OCI-M2 (cell line): ENCODE measurements around the gene NKD2.
"Not testable (repeated sequence)": the region's sequence is repeated elsewhere in the genome, so short reads cannot be mapped to it uniquely, and the experiment has no call there.

Experiments
- DNase-seq: peaks from one replicate; lab custom pipeline; 2025; ENCODE audit not compliant: unreplicated experiment; lab: John Stamatoyannopoulos, UW

The NKD2 gene

DNA sequence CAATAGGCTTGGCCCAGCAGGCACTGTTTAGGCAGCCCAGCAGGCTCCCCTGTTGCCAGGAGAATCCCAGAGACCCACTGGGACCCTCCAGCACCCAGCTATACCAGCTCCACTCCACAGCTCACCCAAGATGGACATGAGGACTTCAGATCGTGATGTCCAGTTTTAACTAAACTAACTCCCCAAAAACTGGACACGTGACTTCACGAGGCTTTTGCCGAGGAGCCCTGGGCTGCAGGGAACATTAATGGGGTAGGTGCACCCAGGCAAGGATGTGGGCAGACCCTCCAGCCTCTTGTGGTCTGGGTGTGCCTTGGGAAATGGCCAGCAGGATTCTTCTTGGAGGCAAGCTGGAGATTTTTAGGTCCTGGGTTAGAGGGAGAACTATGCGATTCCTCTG, 8.9 kb upstream of the NKD2 start:
- no peak for DNase-seq

DNA sequence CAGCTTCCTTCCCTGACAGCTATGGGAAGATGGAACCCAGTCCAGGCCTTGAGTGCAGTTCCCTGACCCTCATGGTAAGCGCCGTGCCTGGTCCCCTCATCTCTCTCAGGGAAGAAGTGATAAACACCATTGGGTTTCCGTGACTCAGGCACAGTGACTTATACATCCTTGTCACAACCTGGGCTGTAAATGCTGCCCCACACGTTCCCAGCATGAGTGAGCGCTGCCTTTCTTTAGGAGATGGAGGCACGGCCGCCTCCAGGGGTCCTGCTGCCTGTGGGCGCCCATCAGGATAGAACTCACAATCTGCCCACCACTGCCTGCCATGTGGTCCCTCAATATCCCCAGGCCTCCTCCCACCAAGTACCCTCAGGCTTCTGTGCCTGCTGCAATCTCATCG, 8.3 kb upstream of the NKD2 start:
- no peak for DNase-seq

DNA sequence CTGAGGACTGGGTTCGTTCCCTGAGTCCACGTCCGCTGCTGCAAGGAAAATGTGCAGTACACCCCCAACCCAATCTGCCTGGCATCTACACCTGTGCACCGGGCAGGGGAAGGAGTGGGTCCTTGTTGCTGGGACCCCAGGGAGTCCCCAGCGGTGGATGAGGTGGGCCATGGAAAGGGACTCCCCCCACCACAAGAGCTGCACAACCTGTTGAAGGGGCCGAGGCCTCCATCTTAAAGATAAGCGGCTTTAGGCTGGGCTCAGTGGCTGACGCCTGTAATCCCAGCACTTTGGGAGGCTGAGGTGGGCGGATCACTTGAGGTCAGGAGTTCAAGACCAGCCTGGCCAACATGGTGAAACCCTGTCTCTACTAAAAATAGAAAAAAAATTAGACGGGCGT, 7.8 kb upstream of the NKD2 start:
- not testable (repeated sequence) for DNase-seq

DNA sequence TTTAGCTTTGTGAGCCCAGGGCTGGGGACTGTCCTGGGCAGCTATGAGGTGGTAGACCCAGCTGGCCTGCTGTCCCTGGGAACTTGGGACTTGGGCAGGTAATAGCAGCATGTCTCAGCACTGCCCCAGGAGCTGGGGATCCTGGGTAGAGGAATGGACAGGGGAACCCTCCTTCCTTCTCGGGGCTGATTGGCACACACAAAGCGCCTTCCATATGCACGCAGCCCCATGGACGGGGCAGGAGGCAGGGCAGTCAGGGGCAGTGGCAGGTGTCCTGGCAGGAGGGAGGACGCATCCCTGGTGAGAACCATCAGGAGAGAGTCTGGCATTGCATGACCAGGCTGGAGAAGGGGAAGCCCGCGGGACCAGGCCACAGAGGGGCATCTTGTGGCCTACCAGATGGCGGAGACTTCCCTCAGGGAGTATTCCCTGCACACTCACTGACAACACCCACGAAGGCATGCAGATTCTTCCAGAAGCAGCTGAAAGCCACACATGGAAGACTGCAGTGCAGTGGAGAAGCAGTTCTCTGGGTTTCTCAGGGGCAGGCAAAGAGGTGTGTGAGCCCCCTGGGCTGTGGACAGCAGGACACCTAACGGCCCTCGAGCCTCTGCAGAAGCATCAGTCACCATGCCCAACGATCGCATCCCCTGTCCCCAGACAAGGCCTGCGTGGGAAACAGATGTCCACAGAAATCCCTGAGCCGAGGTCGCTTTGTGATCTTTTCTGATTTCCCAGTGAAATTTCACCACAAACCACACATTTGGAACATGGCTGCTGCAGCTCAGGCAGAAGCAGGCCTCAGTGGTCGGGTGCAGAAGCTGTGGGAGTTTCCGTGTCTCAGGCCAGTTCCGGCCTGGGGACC, 7.0 kb upstream of the NKD2 start:
- DNase-seq: no peak

DNA sequence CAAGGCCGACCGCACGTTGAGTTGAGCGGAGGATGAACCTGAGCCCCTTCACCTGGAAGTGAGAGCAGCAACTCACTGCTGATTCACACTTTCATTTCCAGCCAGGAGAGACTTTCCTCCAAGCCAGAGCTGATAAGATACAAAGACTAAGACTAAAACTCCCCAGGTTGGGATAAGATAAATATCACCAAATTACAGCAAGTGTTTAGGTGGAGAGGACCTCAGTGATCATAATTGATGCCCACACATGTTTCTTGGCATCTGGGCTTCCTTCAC, 6.4 kb upstream of the NKD2 start:
- DNase-seq: no peak

DNA sequence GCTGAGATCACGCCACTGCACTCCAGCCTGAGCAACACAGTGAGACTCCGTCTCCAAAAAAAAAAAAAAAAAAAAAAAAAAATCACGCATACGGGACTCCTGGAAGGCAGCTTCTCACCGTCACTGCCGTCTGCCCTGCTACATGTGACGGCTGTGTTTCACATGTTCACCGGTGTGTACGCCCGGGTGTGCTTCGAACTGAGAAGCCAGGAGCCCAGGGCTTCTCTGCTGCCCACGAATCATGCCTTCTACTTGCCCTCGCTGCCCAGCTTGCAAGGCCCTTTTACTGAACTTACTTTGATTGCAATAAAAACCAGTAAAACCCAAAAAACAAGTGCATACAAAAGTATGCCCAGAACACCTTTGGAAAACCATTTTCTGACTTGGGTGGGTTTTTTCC, 5.8 kb upstream of the NKD2 start:
- DNase-seq: no peak

DNA sequence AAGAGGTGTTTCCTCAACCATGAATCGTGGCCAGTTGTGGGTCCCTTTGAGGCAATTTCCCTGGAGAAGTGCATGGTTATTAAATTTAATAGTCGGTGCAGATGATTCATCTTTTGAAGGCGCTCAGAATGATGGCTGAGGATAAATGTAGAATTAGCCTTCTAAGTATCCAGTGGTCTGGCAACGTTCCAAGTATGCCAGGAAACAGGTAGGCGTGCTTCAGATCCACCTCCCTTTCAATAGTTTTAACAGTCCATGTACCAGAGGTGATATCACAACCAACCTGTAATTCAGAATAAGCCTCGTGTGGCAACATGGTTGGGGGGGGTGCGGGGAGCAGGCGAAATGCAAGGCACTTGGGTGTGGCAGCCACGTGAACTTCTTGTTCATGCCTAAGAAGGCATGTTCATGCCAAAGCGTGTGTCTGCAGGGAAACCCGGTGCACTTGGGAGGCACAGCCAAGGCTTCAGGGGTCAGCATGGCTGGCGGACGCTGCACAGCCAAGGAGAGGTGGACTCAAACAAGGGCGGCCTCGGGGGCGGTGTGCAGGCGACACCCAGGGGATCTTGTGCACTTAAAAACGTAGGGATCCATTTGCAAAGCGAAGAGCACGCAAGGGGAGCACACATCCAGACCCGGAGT, 5.2 kb upstream of the NKD2 start:
- no peak for DNase-seq

DNA sequence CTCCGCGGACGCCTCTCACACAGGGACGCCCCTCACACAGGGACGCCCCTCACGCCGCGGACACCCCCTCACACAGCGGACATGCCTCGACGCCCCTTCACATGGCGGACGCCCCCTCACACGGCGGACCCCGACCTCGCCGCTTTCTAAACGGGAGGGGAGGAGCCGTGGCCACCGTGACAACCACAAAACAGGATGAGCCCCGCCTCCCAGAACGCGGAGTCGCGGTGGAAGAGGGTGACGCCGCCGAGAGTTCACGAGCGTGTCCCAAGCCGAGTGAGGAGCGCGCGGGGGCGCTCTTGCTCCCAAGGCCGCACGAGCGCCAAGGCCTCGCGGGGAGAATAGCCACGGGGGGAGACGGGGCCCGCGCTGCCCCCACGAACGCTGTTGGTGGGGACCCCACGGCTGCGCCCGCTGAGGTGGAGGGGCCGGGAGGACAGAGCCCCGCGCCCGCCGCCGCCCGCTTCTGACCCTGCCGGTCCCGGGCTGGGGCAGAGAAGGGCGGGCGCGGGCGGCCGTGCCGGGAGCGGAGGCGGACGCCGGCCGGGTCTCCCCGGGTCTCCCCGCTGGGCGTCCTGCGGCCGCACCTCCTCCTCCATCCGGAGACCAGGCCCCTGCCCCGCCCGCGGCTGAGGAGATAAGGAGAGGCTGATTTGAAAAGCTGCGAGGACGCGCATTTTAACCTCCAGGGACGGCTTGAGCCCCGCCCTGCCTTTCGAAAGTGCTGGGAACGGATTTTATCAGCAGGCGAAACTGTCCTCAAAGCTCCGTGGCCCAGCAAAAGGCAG, 3.9 kb upstream of the NKD2 start:
- no peak for DNase-seq

DNA sequence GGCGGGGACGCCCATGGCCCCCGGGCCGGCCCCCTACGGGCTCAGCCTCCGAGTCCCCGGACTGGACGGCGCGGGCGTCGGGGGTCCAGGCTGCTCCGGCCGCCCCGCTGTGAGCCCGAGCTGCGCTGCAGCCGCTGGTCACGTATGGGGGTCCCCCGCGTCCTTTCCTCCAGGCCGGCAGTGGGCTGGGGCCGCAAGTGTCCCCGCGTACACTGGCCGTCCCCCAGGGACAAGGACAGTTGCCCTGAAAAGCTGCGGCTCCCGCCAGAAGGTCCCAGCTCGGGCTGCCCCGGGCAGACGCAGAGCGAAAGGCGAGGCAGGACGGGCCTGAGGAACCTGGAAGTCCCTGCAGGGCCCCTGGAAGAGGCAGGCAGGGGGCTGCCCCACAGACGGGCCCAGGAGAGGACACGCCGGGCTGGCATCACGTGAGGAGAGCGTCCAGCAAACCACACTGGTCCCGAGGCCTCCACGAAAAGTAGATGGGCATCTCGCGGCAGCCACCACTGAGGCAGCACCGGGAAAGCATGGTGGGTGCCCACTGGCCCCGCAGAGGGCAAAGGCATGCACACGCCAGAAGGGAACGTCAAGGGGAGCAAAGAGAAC, 3.3 kb upstream of the NKD2 start:
- no peak for DNase-seq

DNA sequence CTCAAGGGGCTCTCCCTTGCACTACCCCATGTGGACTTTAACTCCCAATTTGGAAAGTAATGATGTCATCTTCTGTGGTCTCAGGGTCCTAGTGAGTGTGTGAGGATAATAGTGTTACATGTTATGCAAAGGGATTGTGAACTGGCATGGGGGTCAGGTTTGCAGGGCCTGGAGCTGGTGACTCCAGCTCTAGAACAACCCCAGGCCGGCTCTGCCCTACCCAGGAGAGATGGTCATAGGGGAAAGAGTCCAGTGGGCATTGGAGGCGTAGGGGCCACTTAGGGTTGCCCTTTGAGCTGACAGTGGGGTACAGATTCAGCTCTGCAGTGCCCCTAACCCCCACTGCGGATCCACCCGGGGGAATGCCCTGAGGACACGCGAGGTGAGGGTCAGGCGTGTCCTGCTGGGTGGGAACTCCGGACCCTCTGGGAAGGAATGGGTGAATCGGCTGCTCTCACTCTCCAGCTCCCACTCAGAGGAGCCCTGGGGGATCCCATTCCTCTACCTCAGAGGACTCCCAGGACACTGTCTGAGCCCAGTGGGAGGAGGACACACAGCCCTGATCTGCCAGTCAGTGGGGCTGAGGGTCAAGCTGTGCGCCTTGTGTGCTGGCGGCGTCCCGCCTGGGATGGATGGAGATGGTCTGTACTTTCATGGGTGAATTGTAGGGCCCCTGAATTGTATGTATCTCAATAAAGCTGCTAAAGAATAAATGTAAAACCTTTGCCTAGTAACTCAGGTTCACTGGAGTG, 2.5 kb upstream of the NKD2 start:
- no peak for DNase-seq

DNA sequence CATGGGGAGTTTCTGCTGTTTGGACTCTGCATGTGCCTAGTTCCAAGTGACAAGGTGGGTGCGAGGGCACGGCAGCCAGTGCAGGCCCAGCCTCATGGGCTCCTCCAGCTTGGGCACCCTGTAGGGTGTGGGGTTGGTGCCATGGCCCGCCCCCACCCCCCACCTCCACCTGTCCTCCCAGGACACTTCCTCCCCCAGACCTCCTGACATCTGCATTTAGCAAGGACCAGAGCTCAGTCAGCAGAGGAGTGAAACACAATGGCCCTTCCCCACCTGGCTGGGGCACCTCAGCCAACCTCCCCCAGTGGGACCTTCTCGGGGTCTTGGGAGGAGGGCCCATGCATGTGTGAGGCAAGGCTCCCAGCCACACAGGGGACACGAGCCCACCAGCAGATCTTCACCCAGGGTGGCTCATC, 1.9 kb upstream of the NKD2 start:
- no peak for DNase-seq

DNA sequence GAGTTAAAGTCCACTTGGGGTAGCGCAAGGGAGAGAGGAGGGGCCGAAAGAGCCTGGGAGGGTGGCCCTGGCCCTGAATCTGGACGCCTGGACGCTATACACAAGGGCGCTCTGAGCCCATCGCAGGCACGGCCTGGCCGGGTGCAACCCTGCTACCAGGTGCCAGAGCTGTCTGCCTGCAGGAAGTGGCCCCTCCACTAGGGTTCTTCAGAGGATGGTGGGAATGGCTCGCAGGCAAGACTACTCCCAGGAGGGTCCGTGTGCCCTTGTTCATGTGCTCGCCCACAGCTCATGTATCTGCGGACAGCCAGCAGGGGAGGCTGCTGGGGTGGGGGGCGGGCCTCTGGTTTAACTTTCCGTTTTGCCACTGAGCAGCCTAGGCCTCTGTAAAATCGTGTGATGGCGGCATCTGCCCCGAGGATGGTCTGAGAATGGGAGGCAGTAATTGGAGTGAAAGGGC, 1.4 kb upstream of the NKD2 start:
- DNase-seq: no peak

DNA sequence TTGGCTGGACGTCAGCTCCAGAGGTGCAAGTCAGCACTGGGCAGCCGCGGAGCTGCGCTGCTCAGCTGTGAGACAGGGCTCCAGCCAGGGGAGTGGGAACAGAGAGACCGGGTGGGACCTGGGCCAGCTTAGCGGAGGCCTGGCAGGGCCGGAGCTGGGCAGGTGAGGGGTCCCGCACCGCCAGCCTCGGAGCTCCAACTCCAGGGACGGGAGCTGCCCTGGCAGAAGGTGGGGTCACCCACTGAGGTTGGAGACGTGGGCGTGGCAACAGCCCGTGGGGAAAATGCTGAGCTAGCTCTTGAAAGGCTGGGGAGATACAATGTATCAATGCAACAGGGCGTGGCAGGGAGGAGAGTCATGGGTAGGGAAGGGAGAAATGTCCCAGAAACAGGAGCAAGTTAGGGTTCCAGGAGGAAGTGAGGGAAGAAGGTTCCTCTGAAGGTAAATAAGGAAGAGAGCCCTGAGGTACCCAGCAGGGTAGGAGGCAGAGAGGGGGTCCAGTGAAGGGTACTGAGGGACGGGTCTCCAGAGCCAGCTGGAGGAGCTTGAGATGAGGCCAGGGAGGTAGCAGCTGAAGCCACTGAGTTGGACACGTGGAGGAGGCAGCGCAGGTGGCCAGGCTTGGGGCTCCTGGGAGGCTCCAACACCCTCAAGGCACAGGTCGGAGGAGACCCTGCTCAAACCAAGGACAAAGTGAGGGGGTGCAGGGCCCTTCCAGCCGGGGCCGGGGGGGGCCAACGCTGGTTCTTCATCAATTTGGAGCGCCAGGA, 736 bp upstream of the NKD2 start:
- DNase-seq: no peak

DNA sequence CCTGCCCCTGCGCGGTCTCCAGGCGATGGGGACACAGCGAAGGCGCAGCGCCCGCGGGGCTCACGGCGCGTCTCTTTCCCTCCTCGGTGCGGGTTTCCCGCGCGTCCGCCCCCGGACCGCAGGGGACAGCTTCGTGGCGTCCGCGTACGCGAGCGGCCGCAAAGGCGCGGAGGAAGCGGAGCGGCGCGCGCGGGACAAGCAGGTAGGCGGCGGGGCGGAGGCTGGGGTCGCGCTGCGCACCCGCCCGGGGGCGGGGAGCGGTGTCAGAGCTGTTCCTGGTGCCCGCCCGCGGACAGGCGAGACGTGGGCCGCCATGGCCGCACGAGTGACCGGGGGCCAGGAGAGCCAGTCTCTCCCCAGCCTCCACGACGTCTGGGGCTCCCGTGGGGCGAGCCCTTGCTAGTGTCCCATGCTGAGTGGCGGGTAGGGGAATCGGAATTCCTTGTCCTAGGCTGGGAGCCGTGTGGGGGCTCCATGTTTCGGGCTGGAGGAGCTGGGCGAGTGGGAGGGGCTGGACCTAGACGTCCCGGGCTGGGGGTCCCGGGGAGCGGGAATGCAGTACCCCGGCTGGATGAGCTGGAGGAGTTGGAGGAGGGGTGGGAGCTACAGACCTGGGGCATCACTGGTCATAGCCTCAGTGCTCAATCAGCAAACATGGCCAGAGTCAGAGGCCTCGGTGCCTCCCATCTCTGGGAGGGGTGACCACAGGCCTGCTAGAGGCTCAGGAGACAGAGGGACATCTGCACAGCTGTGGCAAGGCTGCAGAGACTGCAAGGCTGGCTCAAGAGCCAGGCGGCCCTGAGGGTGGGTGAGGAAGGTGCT, 968 bp downstream of the NKD2 start:
- no peak for DNase-seq

DNA sequence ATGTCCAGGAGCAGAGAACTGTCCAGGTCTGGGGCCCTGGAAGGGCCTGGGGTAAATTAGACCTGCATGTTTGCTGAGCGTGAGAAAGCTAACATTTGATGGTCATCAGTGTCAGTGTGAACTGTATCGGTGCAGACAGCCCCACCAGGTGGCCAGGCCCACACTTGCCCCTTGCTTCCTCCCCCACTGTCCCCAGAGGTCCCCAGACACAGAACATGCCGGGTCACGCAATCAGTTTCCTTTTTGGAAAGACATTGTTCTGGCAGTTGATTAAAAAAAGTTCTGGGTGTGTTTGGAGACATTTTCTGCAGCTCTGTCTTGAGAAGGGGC, 1.5 kb downstream of the NKD2 start:
- DNase-seq: no peak

DNA sequence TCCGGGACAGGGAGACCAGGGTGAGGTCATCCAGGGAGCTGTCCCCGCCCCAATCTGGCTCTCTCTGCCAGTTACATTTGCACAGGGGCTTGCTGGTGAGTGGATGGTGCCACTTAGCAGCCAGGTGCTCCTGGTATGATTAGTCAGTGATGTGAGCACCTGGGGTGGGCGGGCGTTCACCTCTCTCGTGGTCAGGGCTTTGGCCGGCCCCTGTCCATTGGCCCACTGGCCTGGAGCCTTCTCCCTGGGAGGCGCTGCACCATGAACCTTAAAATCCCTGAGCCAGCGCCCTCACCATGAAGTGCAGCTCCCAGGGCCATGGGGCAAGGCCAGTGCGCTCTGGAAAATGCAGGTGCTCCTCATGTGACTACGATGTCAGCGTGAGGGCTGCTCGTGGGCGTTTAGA, 2.0 kb downstream of the NKD2 start:
- no peak for DNase-seq

DNA sequence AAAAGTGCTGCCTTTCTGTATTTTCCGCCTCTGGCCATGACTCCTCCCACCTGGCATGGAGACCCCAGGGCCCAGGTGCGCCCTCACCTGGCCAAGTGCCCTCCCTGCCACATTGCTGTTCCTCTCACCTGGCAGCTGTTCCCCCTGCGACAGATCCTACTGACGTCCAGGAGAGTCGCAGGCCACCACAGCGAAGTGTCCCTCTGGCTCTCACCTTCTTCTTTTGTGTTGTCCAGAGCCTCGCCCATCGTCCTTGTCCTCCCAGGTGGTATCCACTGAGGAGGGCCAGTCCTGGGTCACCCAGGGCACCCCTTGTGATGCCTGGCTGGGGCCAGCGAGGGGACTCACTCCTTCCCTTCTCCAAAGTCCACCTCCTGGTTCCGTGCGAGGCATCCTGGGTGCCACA, 2.6 kb downstream of the NKD2 start:
- DNase-seq: no peak

DNA sequence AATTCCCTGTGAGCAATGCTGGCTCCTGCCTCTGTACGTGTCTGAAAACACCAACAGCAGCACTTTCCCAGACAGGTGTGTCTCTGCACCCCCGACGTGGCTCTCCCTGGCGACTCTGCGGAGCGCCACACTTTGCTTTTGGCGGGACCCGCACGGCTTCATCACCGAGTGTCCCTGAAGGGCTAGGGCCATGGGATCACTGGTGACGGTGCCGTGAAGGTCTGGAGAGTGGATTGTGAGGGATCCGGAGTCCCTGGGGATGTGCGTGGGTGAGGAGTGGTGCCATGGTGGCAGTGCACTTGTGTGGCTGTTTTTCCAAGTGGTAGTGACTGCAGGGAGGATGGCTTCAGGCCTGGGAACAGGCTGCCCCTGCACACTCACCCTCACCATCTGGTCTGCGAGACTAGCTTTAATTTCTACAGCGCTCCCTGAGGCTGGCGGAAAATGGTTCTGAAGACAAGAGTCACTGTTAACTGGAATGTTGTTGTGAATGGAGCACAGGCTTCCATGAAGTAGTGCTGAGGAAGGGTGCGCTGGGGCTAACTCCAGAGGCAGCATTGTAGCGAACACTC, 3.2 kb downstream of the NKD2 start:
- DNase-seq: no peak

DNA sequence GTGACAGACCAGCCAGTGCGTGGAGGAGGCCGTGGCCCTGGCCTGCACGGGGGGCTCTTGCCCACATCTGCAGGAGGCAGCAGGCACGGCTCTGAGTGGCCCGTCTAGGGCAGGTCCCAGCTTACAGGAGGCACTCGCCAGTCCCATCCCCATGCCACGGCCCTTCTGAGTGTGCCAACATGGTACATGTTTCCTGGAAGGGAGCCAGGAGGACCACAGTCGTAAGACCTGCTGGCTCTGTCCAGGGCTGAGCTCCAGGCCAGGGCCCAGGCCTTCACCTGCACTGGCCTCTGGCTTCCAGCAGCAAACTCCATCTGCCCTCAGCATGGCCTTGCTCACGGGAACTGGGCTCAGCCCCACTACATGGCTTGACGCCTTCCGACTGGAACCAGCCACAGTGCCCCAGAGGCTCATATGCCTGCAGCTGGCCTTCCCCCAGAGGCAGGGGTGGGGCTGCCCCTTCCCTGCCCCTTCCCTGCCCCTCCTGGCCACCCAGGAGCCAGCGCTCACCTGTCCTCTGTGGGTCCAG, 3.8 kb downstream of the NKD2 start:
- DNase-seq: no peak
